HG02571 (cell line): ENCODE data around the gene FAM107A.

Experiments used
- ATAC-seq: cut with Tn5 transposase; IDR thresholded peaks from one replicate; pipeline ENCODE4 v1.9.1; 2021; ENCODE audit warnings: mild to moderate bottlenecking, moderate library complexity; ENCODE audit not compliant: unreplicated experiment

Gene FAM107A

DNA sequence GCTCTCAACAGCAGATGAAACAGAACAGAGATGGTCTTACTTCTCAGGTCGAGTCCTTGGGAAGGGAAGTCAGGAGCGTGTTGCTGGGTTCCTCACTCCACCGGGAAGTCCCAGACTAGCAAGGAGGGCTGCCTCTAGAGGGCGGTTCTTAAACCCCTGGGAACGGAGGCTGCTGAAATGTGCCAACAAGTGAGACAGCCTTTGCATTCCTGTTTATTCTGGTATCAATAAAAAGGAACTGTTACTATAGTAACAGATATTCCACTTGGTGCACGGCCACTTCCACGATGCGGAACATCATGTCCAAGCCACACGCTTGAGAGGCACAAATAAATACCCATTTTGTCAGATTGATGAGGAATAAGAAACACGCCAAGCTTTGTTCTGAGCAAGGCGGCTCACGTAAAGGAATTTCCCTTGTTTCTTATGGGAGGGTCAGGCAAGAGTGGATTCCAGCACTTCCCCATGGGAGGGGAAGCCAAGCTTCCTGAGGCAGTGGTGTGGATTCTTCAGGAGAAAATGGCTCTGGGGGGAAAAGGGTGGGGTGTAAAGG is at the start of gene FAM107A:
FAM107A (minus strand) TSS at position 123 of the 553 bp plus-strand sequence. CDS start 7,531 bp downstream, outside the sequence.
- no peak for ATAC-seq

GRCh38 chr3:58625196-58625824 is 48.1 kb upstream of the FAM107A start:
- ATAC-seq = no peak

DNA sequence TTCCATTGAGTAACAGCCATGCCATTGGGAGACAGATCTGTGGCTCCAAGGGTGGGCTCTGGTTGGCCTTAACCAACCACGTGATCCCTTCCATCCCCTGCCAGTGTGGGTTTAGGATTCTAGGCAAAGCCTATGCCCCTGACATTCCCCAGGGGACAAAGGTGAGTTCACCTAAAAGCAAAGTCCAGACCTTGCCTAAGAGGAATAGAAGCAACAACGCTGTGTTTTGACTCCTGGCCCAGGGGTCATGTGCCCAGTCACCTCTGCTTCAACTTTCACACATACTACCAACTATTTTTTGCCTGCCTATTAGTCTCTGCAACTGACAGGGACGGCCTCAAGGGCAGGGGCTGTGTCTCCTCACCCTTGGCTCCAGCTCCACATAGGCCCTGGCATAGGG is 47.4 kb upstream of the FAM107A start:
- no peak for ATAC-seq

GRCh38 chr3:58623961-58624360 is 46.8 kb upstream of the FAM107A start:
- ATAC-seq = no peak

DNA sequence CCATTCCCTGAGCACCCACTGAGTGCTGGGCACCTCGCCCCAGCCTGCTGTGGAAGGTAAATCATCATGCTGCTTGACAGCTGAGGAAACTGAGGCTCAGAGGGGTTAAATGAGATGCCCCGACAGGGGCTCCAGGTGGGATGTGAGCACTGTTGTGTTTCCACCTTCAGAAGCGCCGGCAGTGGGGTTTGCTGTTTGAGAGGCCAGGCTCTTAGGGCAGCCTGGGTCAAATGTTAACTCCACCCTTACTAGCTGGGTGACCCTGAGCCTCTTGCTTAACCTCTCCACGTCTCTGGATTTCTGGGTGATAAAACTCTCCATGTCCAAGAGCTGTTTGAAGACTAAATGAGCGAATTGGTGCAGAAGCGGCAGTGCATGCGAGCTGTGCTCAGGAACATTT is 46.3 kb upstream of the FAM107A start:
- no peak for ATAC-seq

GRCh38 chr3:58622892-58623291 is 45.7 kb upstream of the FAM107A start:
- no peak for ATAC-seq

GRCh38 chr3:58622436-58622835 is 45.2 kb upstream of the FAM107A start:
- no peak for ATAC-seq

- no peak for ATAC-seq
These were observed 44.1 kb upstream of the FAM107A start for GRCh38 chr3:58621086-58621830.

GRCh38 chr3:58620421-58620820 is 43.2 kb upstream of the FAM107A start:
- no peak for ATAC-seq

GRCh38 chr3:58617338-58617761 is 40.2 kb upstream of the FAM107A start:
- no peak for ATAC-seq

DNA sequence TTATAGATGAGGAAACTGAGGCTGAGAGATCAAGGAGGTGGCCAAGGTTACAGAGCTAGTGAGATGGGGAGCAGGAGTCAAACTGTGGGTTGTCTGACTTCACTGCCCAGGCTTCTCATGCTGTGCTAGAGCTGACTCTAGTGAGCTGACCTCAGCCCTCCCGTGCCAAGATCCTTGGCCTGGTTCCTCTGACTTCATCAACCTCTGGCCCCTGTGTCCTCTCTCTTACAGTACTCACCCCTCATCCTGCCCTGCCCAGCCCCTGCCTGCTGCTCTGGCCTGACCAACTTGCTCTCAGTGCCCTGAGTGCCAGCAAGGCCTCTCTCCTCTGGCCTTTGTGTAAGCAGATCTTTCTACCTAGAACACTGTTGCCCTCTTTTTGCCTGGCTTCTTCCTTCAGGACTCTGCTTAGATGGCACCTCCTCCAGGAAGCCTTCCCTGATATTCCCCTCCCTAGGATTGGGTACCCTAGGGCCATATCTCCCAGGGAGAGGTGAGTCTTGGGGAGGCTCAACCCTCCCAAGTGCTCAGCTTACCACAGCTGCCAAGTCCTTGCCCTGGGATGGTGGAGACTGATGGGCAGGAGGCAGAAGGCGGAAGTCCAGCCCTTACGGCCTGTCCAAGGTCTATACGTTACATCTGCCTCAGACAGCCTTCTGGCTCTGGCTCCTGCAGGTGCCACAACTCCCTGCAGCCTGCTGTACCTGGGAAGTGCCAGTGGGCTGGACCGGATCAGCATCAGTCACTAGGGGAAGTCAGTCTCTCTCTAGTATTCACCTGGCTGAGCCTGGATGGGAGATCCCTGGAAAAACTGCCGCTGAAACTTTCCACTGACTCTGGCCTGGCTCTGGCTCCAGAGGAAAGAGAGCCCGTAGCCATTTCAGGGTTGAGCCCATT is 36.3 kb upstream of the FAM107A start:
- no peak for ATAC-seq

- ATAC-seq = no peak
These were observed 35.6 kb upstream of the FAM107A start for GRCh38 chr3:58612830-58613229.

GRCh38 chr3:58609990-58610389 is 32.8 kb upstream of the FAM107A start:
- no peak for ATAC-seq

- ATAC-seq = no peak
These were observed 31.5 kb upstream of the FAM107A start for GRCh38 chr3:58608648-58609047.

GRCh38 chr3:58607816-58608215 is 30.6 kb upstream of the FAM107A start:
- no peak for ATAC-seq

GRCh38 chr3:58606693-58607092 is 29.5 kb upstream of the FAM107A start:
- no peak for ATAC-seq

DNA sequence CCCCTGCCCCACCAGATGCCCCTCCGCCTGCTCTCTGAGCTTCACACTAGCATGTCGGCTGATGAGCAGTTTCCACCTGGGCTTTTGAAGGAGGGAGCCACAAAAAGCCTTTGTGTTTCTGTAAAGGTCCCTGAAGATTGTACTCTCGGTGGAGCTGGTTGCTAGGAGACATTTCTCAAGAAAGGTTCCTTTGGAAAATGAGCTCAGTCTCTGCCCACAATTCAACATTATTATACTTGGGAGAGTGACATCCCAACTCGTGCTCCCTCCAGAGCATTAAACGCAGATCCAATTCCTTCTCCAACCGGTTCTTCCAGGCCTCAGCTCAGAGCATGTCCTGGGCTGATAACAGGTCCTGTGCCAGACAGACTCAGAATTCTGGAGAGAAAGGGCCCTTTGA is 26.8 kb upstream of the FAM107A start:
- no peak for ATAC-seq

DNA sequence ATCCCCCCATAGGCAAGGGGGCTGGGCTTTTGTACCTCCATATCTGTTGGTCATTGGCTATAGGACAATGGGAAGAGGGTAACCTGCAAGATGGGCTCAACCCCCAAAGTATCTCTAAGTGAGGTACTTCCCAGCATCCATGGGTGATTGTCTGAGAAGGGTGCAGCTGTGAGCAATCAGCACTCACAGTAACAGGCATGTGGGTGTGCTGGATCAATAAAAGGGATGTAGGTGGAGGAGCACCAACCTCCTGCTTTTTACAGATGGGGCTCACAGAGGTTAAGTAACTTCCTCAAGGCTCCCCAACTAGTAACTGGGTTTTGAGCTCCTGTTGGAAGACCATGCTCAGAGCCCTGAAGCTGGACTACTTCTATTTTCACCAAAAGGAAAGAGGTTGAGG is 26.4 kb upstream of the FAM107A start:
- ATAC-seq = no peak

- no peak for ATAC-seq
These were observed 20.6 kb upstream of the FAM107A start for GRCh38 chr3:58597770-58598310.

- ATAC-seq = no peak
These were observed 19.8 kb upstream of the FAM107A start for GRCh38 chr3:58596834-58597518.
